HG03139 (cell line): ENCODE measurements around the gene HMGCR.

Source experiments
- ATAC-seq: cut with Tn5 transposase; IDR thresholded peaks from one replicate; pipeline ENCODE4 v1.9.1; 2021; ENCODE audit not compliant: unreplicated experiment

HMGCR gene

GRCh38 chr5:75340714-75341478 lies 3.9 kb downstream of the HMGCR start:
- no peak for ATAC-seq

- no peak for ATAC-seq
These were observed 4.9 kb downstream of the HMGCR start for GRCh38 chr5:75341934-75342333.

DNA sequence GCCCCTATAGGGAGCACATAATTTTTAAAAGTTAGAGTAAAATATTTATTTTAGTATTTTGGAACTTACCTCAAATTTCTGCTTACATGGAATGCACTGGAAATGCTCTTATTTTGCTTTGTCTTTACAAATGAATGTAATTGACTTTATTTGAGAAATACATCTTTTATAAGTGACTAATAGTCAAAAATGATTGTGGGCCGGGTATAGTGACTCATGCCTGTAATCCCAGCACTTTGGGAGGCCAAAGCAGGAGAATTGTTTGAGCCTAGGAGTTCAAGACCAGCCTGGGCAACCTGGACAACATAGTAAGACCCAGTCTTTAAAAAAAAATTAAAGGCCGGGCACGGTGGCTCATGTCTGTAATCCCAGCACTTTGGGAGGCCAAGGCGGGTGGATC lies 5.8 kb downstream of the HMGCR start:
- no peak for ATAC-seq

DNA sequence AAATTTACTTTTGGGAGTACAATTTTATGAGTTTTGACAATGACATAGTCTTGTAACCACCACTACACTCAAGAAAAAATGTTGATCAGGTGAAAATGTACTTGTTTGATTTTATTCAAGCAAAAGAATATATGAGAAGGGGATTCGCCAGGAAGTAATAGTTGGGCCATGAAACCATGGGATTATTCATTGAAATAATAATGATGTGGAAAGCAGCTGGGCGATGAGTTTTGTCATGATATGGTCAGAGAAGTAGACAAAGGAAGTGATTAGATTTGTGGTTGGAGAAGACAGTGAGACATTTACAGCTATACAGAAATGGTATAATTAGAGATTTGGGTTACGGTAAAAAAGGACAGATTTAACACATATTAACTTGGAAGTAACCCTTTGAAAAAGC lies 11.2 kb downstream of the HMGCR start:
- no peak for ATAC-seq

DNA sequence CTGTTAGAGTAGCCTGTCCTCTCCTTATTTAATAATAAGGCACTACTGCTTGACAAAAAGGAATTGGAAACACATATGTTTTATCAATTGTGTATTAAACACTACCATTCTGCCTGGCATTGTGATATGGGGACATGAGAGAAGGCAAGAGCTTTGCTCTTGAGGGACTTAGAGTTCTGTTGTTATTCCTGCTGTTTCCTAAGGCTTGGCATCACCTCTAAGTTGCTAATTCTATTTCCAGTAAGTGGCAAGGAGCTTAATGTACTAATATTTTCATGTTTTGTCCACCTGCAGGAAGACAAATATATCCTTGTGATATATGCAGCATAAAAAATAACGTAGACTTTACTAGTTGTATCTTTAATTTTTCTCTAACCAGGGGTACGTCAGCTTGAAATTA lies 12.6 kb downstream of the HMGCR start:
- ATAC-seq: no peak

DNA sequence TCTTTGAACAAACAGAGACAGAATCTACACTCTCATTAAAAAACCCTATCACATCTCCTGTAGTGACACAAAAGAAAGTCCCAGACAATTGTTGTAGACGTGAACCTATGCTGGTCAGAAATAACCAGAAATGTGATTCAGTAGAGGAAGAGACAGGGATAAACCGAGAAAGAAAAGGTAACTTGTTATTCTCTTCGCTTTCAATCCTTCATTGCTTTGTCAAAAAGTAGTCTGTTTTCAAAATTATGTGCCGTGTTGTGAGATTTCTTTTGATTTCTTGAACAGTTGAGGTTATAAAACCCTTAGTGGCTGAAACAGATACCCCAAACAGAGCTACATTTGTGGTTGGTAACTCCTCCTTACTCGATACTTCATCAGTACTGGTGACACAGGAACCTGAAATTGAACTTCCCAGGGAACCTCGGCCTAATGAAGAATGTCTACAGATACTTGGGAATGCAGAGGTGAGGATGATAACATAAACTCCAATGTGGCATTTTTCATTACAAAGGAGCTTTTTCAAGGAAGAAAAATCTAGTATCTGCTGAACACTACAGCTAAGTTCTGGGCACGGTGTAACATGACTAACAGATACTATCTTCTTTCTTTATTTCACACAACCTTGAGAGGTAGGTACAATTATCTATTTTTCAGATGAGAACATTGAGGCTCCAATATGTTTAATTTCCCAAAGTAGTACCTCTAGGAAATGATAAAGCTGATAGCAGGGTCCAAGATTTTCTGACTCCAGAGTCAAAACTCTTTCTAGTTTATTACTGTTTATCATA lies 14.3 kb downstream of the HMGCR start:
- no peak for ATAC-seq

- no peak for ATAC-seq
These were observed 18.2 kb downstream of the HMGCR start for GRCh38 chr5:75355236-75355635.

DNA sequence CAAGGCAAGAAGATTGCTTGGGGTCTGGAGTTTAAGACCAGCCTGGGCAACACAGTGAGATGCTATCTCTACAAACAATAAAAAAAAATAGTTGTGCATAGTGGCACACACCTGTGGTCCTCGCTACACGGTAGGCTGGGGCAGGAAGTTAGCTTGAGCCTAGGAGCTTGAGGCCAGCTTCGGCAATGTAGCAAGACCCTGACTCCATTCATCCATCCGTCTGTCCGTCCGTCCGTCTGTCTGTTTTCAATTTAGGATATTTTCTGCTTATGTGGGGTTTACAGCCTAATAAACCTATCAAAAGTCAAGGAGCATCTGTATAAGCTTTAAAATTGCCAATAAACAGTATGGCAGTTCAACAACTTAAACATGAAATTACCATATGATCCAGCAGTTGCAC lies 19.7 kb downstream of the HMGCR start:
- no peak for ATAC-seq

GRCh38 chr5:75358117-75358516 lies 21.1 kb downstream of the HMGCR start:
- no peak for ATAC-seq

- no peak for ATAC-seq
These were observed 24.3 kb downstream of the HMGCR start for GRCh38 chr5:75361310-75361709.

DNA sequence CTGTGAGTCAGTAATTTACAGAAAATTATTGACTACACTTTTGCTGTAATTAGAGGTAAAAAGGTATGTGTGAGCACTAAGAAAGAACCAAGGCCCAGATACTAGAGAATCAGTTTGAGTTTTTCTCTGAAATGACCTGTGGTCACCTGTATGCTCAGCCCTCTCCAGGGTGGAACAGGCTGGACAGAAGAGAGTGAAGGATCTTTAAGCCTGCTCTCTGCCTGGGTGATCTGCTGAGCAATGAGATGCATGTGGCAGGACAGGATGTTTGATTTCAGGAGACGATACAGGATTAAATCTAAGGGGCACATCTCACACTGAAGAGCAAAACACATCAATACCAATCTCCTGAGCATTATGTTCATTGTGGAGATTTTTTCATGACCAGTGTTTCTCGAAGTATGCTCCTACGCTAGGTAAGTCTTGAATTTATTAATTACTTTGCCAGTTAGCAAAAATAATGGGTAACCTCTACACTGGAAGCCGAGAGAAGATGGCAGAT lies 25.5 kb downstream of the HMGCR start:
- ATAC-seq: no peak

GRCh38 chr5:75363111-75363510 lies 26.1 kb downstream of the HMGCR start:
- ATAC-seq: no peak

DNA sequence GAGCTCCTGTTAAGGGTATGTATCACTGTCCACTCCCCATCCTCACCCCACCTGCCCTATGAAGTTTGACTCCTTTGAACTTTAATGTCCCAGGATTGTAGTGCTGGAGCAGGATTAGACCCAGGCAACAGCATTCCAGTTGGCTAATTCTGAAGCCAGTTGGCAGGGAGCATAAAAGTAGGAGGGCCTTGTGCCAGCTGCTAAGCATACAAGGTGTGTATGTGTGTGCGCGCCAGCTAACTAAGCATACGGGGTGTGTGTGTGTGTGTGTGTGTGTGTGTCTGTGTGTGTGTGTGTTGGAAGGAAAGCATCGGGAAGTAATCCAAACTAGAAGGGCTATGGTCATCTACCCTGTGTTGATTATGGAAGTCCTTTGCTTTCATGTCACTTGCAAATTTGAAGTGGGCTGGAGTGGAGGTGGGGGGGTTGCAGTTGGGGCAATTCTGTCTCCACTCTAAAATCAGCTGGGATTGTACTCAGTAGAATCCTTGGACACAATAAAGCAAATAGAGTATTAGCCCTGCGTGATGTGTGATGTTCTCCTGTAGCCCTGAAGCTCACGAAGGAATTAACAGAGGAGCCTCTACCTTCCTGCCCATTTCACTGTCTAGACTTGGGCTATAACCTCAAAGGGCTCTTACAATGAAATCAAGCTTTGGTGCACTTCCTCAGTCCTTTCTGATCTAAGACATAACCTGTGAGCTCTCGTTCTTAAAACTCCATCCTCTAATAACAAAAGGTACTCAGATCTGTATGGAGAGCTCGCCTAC lies 26.9 kb downstream of the HMGCR start:
- no peak for ATAC-seq

DNA sequence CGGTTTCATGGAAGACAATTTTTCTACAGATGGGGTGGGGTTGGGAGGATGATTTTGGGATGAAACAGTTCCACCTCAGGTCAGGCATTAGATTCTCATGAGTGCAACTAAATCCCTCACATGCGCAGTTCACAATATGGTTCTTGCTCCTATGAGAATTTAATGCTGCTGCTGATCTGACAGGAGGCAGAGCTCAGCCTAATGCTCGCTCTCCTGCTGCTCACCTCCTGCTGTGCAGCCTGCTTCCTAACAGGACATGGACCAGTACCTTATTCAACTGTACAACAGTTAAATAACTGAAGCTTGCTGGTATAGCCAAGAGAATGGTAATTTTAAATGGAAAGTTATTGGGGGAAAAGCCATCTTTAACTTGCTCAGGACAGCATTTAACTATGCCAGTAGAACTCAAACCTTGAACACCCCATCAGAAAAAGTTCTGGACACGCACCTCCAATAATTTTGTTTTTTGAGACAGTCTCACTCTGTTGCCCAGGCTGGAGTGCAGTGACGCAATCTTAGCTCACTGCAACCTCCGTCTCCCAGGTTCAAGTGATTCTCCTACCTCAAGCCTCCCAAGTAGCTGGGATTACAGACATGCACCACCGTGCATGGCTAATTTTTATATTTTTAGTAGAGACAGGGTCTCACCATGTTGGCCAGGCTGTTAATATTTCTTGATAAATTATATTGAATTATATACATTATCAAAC lies 27.7 kb downstream of the HMGCR start:
- ATAC-seq: no peak

GRCh38 chr5:75365740-75366139 lies 28.7 kb downstream of the HMGCR start:
- ATAC-seq: no peak

DNA sequence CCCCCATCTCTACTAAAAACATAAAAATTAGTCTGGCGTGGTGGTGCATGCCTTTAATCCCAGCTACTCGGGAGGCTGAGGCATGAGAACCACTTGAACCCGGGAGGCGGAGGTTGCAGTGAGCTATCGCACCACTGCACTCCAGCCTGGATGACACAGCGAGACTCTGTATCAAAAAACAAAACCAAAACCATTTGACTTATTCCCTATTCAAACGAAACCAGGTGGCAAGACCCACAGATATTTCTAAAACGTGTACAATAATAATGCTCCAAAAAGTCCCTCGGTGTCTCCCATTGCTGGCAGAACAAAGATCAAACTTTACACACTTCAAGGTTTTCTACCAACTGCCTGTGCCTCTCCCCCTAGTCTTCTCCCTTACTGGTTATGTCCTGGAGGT lies 29.8 kb downstream of the HMGCR start:
- ATAC-seq: no peak

- ATAC-seq: no peak
These were observed 30.4 kb downstream of the HMGCR start for GRCh38 chr5:75367401-75367800.

DNA sequence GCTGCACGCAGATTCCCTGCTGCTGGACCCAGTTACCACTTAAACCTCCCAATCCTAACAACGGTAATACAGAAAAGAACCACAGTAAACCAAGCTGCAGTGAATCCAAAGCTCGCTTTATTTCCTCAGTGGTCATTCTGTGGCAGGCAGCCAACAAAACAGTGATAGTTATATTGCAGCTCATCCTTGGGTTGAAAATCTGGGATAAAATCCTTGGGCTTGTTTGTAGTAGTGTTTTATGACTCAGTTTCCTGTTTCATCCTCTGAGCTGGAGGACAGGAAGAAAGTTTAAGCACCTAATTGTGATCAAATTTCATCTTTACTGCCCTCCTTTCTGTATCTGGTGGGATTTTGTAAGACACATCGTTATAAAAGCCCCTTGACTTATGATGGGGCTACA lies 31.4 kb downstream of the HMGCR start:
- ATAC-seq: no peak

- ATAC-seq: no peak
These were observed 36.8 kb downstream of the HMGCR start for GRCh38 chr5:75373862-75374261.

DNA sequence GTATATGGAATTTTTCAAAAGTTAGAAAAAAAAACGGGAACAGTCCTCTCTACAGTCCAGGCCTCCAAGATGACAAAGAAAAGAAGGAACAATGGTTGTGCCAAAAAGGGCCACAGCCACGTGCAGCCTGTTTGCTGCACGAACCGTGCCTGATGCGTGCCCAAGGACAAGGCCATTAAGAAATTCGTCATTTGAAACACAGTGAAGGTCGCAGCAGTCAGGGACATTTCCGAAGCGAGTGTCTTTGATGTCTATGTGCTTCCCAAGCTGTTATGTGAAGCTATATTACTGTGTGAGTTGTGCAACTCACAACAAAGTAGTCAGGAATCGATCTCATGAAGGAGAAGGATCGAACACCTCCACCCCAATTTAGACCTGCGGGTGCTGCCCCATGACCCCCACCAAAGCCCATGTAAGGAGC lies 37.4 kb downstream of the HMGCR start:
- no peak for ATAC-seq

- ATAC-seq: no peak
These were observed 38.4 kb downstream of the HMGCR start for GRCh38 chr5:75375414-75375813.
